Measurements from ENCODE around the gene KRTAP12-4.

The KRTAP12-4 gene

DNA sequence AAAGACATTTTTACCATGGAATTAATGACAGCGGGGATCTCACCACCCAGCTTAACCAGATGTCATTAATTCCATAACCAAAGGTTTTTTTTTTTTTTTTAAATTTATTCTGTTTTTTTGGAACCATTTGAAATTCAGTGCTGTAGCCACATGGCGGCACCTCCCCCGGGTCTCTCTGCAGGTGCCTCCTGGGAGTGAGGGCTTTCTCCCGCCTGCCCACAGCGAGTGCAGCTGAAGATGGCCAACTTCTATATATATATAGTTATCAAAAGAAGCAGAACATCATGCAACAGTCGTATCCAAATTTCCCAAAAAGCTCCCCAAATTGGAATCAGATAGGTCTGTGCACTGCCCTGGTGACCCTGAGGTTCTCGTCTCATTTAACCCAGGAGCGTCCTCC lies 39.0 kb downstream of the KRTAP12-4 start:
- TF ChIP-seq, protein P1, sequence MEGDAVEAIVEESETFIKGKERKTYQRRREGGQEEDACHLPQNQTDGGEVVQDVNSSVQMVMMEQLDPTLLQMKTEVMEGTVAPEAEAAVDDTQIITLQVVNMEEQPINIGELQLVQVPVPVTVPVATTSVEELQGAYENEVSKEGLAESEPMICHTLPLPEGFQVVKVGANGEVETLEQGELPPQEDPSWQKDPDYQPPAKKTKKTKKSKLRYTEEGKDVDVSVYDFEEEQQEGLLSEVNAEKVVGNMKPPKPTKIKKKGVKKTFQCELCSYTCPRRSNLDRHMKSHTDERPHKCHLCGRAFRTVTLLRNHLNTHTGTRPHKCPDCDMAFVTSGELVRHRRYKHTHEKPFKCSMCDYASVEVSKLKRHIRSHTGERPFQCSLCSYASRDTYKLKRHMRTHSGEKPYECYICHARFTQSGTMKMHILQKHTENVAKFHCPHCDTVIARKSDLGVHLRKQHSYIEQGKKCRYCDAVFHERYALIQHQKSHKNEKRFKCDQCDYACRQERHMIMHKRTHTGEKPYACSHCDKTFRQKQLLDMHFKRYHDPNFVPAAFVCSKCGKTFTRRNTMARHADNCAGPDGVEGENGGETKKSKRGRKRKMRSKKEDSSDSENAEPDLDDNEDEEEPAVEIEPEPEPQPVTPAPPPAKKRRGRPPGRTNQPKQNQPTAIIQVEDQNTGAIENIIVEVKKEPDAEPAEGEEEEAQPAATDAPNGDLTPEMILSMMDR (IDR thresholded peaks at IDR 0.05; ENCODE audit: insufficient read depth, low read length), result no peak
- Histone ChIP-seq H3K4me3 (replicated peaks; ENCODE audit: insufficient read depth, low read length) (no peak overlapping the region), H3K27ac (replicated peaks) (no peak overlapping the region), H3K27me3 (ENCODE audit: insufficient read depth, poor library complexity, severe bottlenecking) (no peaks in the 10 kb centered on the region)
- no peak for DNase-seq (ENCODE audit: low read depth in 1 of 2, low spot score in 1 of 2)

DNA sequence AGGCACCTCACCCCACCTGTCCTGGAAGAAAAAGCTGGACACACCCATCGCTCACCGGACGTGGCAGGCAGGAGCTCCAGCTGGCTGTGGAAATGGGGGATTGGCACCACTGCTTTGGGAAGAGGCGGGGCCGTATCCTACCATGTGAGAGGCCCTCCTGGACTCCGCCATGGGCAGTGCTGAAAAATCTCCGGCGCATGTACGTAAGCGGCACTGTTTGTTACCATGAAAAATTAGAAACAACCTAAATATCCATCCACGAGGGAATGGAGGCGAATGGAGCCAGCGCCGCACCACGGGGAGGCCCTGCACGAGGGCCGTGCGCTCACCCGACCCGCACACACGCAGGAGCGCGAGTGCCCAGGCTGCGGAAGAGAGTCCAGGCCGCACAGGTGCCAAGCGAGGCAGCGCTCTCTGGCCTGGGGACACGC lies 39.5 kb downstream of the KRTAP12-4 start:
- H3K27me3 ChIP-seq (ENCODE audit: insufficient read depth, poor library complexity, severe bottlenecking), result no peaks in the 10 kb centered on the region
- H3K4me3 ChIP-seq (replicated peaks; ENCODE audit: insufficient read depth, low read length), result no peak overlapping the region
- H3K27ac ChIP-seq (replicated peaks), result no peak overlapping the region
- DNase-seq (ENCODE audit: low read depth in 1 of 2, low spot score in 1 of 2), result no peak
- TF ChIP-seq, protein P2, sequence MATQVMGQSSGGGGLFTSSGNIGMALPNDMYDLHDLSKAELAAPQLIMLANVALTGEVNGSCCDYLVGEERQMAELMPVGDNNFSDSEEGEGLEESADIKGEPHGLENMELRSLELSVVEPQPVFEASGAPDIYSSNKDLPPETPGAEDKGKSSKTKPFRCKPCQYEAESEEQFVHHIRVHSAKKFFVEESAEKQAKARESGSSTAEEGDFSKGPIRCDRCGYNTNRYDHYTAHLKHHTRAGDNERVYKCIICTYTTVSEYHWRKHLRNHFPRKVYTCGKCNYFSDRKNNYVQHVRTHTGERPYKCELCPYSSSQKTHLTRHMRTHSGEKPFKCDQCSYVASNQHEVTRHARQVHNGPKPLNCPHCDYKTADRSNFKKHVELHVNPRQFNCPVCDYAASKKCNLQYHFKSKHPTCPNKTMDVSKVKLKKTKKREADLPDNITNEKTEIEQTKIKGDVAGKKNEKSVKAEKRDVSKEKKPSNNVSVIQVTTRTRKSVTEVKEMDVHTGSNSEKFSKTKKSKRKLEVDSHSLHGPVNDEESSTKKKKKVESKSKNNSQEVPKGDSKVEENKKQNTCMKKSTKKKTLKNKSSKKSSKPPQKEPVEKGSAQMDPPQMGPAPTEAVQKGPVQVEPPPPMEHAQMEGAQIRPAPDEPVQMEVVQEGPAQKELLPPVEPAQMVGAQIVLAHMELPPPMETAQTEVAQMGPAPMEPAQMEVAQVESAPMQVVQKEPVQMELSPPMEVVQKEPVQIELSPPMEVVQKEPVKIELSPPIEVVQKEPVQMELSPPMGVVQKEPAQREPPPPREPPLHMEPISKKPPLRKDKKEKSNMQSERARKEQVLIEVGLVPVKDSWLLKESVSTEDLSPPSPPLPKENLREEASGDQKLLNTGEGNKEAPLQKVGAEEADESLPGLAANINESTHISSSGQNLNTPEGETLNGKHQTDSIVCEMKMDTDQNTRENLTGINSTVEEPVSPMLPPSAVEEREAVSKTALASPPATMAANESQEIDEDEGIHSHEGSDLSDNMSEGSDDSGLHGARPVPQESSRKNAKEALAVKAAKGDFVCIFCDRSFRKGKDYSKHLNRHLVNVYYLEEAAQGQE (IDR thresholded peaks at IDR 0.05; ENCODE audit: insufficient replicate concordance, low read depth), result no peak
- TF ChIP-seq GABPA (IDR thresholded peaks at IDR 0.05; ENCODE audit: low read depth), result no peak

DNA sequence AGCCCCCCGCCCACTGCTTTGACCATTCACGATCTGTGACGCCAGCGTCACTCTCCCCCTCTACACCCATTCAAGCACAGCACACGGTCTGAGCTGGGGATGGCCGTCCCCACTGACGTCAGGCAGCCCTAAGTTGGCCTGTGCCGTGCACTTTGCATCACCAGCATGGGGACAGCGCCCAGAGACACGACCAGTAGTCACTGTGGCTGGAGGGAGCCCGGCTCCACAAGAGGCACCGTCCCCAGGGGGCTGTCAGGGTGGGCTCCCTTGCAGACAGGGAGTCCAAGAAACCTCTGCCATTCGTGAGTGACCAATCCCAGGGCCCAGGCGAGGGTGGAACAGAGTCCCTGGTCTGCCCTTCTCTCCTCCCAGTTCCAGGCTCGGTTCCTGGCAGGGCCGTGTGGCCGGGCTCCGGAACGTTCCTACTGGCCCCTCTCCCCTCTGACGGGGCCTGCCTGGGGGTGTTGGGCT lies 40.3 kb downstream of the KRTAP12-4 start:
- no peak overlapping the region for H3K4me3 ChIP-seq (replicated peaks; ENCODE audit: insufficient read depth, low read length)
- H3K27me3 ChIP-seq (ENCODE audit: insufficient read depth, poor library complexity, severe bottlenecking), result no peaks in the 10 kb centered on the region
- TF ChIP-seq GABPA (IDR thresholded peaks at IDR 0.05; ENCODE audit: low read depth) (no peak), SPI1 (IDR thresholded peaks at IDR 0.05; ENCODE audit: borderline replicate concordance, low read depth) (no peak), POLR2AphosphoS5 (IDR thresholded peaks at IDR 0.05; ENCODE audit: low read depth) (no peak)
- TF ChIP-seq, protein P2 (IDR thresholded peaks at IDR 0.05; ENCODE audit: insufficient replicate concordance, low read depth), result no peak
- TF ChIP-seq, protein P1 (IDR thresholded peaks at IDR 0.05; ENCODE audit: insufficient read depth, low read length), result no peak
- DNase-seq (ENCODE audit: low read depth in 1 of 2, low spot score in 1 of 2), result no peak
- no peak overlapping the region for H3K27ac ChIP-seq (replicated peaks)

DNA sequence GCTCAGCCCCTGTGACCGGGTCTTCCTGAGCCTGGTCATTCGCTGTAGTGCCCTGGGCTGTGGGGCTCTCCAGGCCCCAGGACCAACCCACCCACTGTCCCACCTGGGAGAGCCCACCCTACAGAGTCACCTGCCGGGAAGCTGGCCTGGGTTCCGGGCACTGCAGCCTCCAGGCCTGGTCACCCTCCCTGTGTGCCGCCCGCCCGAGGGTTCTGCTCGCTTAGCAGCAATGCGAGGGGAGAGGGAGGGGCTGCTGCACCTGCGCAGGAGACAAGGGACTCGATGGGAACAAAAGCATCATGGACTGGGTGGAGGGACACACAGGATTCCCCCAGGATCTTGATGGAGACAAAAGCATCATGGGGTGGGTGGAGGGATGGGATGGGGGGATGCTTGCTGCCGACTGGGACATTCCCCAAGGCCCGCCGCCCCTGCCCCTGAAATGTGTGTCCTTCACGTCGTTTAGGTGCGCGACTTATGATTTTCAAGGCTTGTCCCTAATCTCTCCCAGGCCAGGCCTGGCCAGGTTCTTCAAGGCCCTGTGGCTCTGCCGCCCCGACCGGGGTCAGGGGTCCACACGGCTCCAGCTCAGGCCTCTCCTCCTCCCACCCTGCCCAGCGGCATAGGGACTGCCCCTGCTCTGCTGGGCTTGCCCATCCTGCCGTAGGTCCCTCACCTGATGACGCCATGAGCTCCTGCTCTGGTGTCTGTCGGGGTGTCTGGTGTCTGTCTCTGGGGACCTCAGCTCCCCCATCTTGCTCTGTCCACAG lies 40.9 kb downstream of the KRTAP12-4 start:
- Histone ChIP-seq H3K4me3 (replicated peaks; ENCODE audit: insufficient read depth, low read length) (no peak overlapping the region), H3K27me3 (ENCODE audit: insufficient read depth, poor library complexity, severe bottlenecking) (no peaks in the 10 kb centered on the region), H3K27ac (replicated peaks) (no peak overlapping the region)
- no peak for TF ChIP-seq POLR2AphosphoS5 (IDR thresholded peaks at IDR 0.05; ENCODE audit: low read depth)
- TF ChIP-seq, protein P1 (IDR thresholded peaks at IDR 0.05; ENCODE audit: insufficient read depth, low read length), result no peak
- TF ChIP-seq SPI1 (IDR thresholded peaks at IDR 0.05; ENCODE audit: borderline replicate concordance, low read depth), result no peak
- TF ChIP-seq, protein P2 (IDR thresholded peaks at IDR 0.05; ENCODE audit: insufficient replicate concordance, low read depth), result no peak
- TF ChIP-seq GABPA (IDR thresholded peaks at IDR 0.05; ENCODE audit: low read depth), result no peak
- no peak for DNase-seq (ENCODE audit: low read depth in 1 of 2, low spot score in 1 of 2)

All from HL-60 (cell line).